ENCODE results near the gene STAU1.

- no peak for TF ChIP-seq POLR2A (IDR thresholded peaks at IDR 0.05; ENCODE audit: low read depth, low read length)
- no peak for TF ChIP-seq POLR2AphosphoS5 (IDR thresholded peaks at IDR 0.05; ENCODE audit: low read depth, low read length)
- no peak for TF ChIP-seq SPI1 (IDR thresholded peaks at IDR 0.05; ENCODE audit: low read depth, low read length)
- TF ChIP-seq TAF1 (IDR thresholded peaks at IDR 0.05; ENCODE audit: low read depth, low read length) = no peak
- TF ChIP-seq POU2F2 (IDR thresholded peaks at IDR 0.05; ENCODE audit: low read depth, low read length) = no peak
- TF ChIP-seq PAX5 (IDR thresholded peaks at IDR 0.05; ENCODE audit: insufficient read depth, low read length, severe bottlenecking) = no peak
These were observed 81.8 kb downstream of the STAU1 start for GRCh38 chr20:49106328-49106727.

Measured in GM12891 (cell line).